Epithelial cell of esophagus (primary cell): ENCODE results near the gene DCST2.

ENCODE experiments used
- DNase-seq: peaks from one replicate; pipeline ENCODE4 v3.0.0; 2010; ENCODE audit warnings: low read depth
- H3K4me3 ChIP-seq: 2 replicates; pipeline ENCODE4 v1.5.1; 2011; ENCODE audit warnings: mild to moderate bottlenecking, low read length, control low read depth
- TF ChIP-seq, protein P1 (sequence below): IDR thresholded peaks from 2 replicates; pipeline ENCODE4 v1.5.1; 2011; ENCODE audit warnings: low read depth, mild to moderate bottlenecking, low read length, control low read depth, inconsistent platforms; ENCODE audit not compliant: insufficient read depth; ENCODE audit errors: missing control alignments

The DCST2 gene

DNA sequence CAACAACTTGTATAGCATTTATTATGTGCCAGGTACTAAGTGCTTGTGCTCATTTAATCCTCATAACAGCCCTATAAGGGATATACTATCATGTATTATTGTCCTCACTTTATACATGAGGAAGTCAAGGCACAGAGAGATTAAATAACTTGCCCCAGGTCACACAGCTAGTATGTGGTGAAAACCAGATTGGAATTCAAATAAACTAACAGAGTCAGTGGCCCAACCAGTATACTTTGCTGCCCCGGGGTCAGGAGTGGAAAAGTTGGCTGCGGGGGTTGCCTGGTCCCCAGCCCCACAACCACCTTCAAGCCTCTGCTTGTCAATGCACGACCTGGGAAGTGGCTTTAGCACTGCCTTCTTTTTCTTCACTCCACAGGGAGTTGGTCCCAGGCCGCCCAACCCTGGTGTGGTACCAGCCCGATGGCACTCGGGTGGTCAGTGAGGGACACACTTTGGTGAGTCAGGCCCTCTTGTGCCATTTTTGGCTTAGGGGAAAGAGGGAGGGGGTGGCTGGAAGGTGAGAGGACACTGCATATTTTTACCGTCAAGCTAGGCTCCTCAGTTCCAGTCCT lies 20.0 kb upstream of the DCST2 start:
- no peak for DNase-seq
- H3K4me3 ChIP-seq, result no peak overlapping the region
- TF ChIP-seq, protein P1, sequence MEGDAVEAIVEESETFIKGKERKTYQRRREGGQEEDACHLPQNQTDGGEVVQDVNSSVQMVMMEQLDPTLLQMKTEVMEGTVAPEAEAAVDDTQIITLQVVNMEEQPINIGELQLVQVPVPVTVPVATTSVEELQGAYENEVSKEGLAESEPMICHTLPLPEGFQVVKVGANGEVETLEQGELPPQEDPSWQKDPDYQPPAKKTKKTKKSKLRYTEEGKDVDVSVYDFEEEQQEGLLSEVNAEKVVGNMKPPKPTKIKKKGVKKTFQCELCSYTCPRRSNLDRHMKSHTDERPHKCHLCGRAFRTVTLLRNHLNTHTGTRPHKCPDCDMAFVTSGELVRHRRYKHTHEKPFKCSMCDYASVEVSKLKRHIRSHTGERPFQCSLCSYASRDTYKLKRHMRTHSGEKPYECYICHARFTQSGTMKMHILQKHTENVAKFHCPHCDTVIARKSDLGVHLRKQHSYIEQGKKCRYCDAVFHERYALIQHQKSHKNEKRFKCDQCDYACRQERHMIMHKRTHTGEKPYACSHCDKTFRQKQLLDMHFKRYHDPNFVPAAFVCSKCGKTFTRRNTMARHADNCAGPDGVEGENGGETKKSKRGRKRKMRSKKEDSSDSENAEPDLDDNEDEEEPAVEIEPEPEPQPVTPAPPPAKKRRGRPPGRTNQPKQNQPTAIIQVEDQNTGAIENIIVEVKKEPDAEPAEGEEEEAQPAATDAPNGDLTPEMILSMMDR, result no peak

DNA sequence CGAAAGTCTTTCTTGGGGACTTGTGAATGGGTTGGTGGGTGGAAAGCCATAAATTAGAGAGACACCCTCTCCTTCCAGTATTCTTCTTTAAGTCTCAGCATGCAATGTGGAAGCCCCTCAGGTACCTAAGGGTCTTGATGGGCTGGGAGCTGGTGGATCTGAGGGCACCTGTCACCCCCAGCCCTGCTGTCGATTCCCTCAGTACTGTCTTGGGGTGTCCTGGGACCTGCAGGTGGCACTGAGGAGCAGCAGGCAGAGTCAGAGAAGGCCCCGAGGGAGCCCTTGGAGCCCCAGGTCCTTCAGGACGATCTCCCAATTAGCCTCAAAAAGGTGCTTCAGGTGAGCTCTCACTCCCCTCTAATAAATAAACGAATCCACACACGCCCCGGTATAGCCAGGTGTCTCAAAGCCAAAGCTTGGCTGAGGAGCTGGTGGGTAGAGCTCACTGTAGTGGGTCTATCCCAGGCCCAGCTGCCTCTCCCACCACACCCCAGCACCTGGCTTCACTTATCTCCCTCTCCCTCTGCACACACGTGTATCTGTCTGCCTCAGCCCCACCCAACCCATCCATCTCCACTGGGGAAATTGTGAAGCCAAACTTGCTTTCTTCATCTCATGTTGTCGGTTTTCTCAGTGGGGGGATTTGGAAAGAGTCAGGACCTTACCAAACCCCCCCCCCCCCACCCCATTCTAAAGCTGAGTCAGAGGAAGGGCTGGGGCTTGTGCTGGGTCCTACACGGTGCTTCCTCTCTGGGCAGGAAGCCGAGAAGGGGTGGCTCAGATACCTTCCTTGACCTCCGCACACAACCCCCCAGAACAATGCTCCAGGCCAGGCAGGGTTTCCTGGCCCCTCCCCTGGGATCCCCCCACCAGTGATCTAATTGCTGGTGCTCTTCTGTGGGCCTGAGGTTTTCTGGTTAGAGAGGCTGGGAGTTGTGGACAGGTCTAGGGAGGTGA lies 19.1 kb upstream of the DCST2 start:
- H3K4me3 ChIP-seq, result peak overlapping the region; percentile 86
- peak; percentile 51 for DNase-seq
- TF ChIP-seq, protein P1, result peak; percentile 58

DNA sequence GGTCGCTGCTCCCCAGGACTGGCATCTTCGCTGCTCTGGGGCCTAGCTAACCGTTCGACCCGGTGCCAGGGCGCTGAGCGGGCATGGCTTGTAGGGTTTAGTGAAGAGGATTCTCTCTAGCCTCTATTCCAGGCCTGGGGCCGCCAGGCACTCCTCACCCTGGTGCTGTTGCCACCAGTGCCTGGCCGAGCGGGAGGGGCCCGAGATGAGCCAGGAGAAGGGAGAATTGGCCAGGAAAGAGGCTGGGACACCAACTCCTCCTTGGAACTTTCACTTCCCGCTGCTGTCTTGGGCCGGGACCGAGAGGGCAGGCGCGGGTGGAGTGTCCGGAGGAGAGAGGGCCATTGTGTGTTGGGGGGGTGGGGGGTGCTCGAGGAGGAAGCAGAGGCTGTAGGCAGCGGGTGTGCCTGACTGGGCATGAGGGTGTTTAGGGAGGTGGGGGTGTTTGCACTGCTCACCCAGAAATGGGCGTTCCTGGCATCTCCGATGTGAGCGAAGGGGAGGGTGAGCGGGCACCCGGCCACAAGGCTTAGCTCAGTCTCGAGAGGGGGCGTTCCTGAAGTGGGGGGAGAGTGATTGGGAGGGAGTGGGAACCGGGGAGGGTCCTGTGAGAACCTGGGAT lies 18.3 kb upstream of the DCST2 start:
- TF ChIP-seq, protein P1, result no peak
- DNase-seq, result peak; percentile 45
- H3K4me3 ChIP-seq, result peak overlapping the region; percentile 86

DNA sequence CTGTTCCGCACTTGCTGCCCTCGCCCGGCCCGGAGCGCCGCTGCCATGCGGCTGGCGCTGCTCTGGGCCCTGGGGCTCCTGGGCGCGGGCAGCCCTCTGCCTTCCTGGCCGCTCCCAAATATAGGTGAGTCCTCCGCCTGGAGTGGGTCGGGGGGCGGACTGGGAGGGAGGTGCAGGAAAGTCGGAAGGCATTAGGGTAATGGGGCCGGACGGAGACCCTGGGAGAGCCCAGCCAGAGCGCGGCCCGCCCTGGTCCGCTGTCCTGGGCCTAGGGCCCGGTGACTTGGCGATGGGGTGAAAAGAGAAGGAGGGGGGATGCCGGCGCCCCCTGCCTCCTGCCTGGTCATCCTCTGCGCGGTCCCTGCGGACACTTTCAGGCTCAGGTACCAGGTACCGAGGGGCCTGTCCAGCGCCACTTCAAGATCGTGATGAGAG lies 17.8 kb upstream of the DCST2 start:
- no peak for DNase-seq
- peak overlapping the region; percentile 86 for H3K4me3 ChIP-seq
- TF ChIP-seq, protein P1, result no peak

DNA sequence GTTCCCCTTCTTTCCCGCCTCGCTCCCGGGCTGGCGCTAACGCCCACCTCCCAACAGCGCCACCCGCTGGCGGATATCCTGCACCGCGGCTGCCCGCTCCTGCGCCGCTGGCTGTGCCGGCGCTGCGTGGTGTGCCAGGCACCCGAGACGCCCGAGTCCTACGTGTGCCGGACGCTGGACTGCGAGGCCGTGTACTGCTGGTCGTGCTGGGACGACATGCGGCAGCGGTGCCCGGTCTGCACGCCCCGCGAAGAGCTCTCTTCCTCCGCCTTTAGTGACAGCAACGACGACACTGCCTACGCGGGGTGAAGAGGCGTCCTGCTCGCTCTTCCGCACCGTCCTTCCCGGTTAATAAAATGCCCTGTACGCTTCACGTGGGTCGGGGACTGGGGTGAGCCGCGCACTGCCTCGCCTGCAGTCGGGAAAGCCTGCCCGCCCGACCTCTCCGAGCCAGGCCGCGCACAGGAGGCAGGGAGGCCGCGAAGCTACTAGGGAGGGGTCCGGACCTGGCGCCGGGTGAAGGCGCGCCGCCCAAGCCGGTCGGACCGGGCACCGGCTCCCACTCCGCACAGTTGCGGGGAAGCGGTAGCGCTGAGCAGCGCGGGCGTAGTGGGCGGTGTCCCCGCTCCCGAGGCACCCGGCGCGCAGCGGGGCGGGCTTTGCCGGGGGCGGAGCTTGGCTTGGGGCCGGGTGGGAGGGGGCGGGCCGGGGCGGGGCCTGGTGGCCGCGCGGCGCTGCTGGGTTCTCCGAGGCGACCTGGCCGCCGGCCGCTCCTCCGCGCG lies 17.2 kb upstream of the DCST2 start, which contains the start of gene ADAM15:
ADAM15 (plus strand) TSS at position 757 of the 782 bp plus-strand sequence. CDS start 71 bp downstream, outside the sequence.
- TF ChIP-seq, protein P1, result peak; percentile 64
- H3K4me3 ChIP-seq, result peak within 1 kb of the TSS; percentile 86
- peak; percentile 84 for DNase-seq
